OCI-LY7 (cell line): ENCODE results near the gene PANK3. TPM values are rescaled to one million over a fixed set of nuclear protein-coding genes. Genes with fewer than 3 reads are reported as not detected.

Experiments used
- BruUV-seq: library from RNA; stranded (reverse); fragments of 400-500 nt; replicated peaks from 2 replicates; lab custom pipeline; 2021; lab: Mats Ljungman, UMichigan
- CTCF ChIA-PET: fragments of 300-600 bp; sonication (Branson Sonifier 250); formaldehyde crosslinking; loops from one replicate; lab custom pipeline; 2022; ENCODE audit warnings: antibody characterized with exemption; ENCODE audit not compliant: unreplicated experiment; lab: Charles Lee
- POLR2A ChIA-PET: fragments of 300-600 bp; sonication (Branson Sonifier 250); formaldehyde crosslinking; loops from one replicate; lab custom pipeline; 2022; ENCODE audit warnings: antibody characterized with exemption; lab: Charles Lee
- DNase-seq: peaks from one replicate; pipeline ENCODE4 v3.0.0-alpha.2; 2015; ENCODE audit warnings: low spot score
- H2AFZ ChIP-seq: fragments of 200-600 bp; sonication (generic), shearing (Covaris generic); 2 replicates; pipeline ENCODE4 v1.6.1; 2014; ENCODE audit warnings: mild to moderate bottlenecking, antibody characterized with exemption, low read length, moderate library complexity
- H3K27ac ChIP-seq: fragments of 200-600 bp; sonication (generic); 2 replicates; pipeline ENCODE4 v1.5.1; 2014; ENCODE audit warnings: mixed run types, low read depth, mild to moderate bottlenecking, moderate library complexity, low read length, inconsistent platforms; ENCODE audit not compliant: poor library complexity, severe bottlenecking
- H3K36me3 ChIP-seq: fragments of 200-600 bp; sonication (generic); 2 replicates; pipeline ENCODE4 v1.6.1; 2014; ENCODE audit warnings: mild to moderate bottlenecking, antibody characterized with exemption, low read length, moderate library complexity, mixed read lengths; ENCODE audit not compliant: insufficient read depth
- H3K4me1 ChIP-seq: fragments of 200-600 bp; sonication (generic); 2 replicates; pipeline ENCODE4 v1.5.1; 2014; ENCODE audit warnings: mild to moderate bottlenecking, low read length; ENCODE audit not compliant: insufficient read depth, poor library complexity, severe bottlenecking
- H3K4me2 ChIP-seq: fragments of 200-600 bp; sonication (generic); 2 replicates; pipeline ENCODE4 v1.6.1; 2014; ENCODE audit warnings: mild to moderate bottlenecking, low read length
- H3K4me3 ChIP-seq: fragments of 200-600 bp; sonication (generic); 2 replicates; pipeline ENCODE4 v1.5.1; 2014; ENCODE audit warnings: mild to moderate bottlenecking, low read depth, low read length; ENCODE audit not compliant: poor library complexity, severe bottlenecking
- H3K79me2 ChIP-seq: fragments of 200-600 bp; sonication (generic); 2 replicates; pipeline ENCODE4 v1.6.1; 2016; ENCODE audit warnings: low read depth, mild to moderate bottlenecking, low read length, moderate library complexity, mixed read lengths; ENCODE audit not compliant: insufficient read depth
- H3K9me2 ChIP-seq: fragments of 200-600 bp; sonication (generic); 2 replicates; pipeline ENCODE4 v1.6.1; 2016; ENCODE audit warnings: mild to moderate bottlenecking, low read length, mixed read lengths; ENCODE audit not compliant: insufficient read depth
- H3K9me3 ChIP-seq: fragments of 200-600 bp; sonication (generic); 2 replicates; pipeline ENCODE4 v1.6.1; 2014; ENCODE audit warnings: mild to moderate bottlenecking, mixed run types, low read length, mixed read lengths
- H4K20me1 ChIP-seq: fragments of 200-600 bp; sonication (generic); 2 replicates; pipeline ENCODE4 v1.6.1; 2014; ENCODE audit warnings: mild to moderate bottlenecking, antibody characterized with exemption, low read length, moderate library complexity, mixed read lengths; ENCODE audit not compliant: insufficient read depth
- CTCF ChIP-seq: fragments of 200-600 bp; sonication (generic); conservative IDR thresholded peaks from 2 replicates; pipeline ENCODE4 v1.5.1; 2014; ENCODE audit warnings: mild to moderate bottlenecking, antibody characterized with exemption, low read length, moderate library complexity, mixed read lengths
- EZH2phosphoT487 ChIP-seq: fragments of 200-600 bp; sonication (generic); IDR thresholded peaks from 2 replicates; pipeline ENCODE4 v1.6.1; 2018; ENCODE audit warnings: low read depth, borderline replicate concordance, mild to moderate bottlenecking, mixed run types, antibody characterized with exemption, low read length, moderate library complexity, mixed read lengths
- intact Hi-C: fragments of 100-400 bp; cut with micrococcal nuclease; formaldehyde crosslinking; loops from one replicate; pipeline ENCODE4 v1.10.0; 2022; ENCODE audit not compliant: unreplicated experiment
- total RNA-seq, 2 experiments: library from RNA; depleted of rRNA in 1 of 2; stranded (reverse); fragments of >200 nt in 1 of 2; shearing (Covaris generic) in 1 of 2; gene quantifications; 2 replicates each; pipeline ENCODE4 v1.2.3, GENCODE V29; 2014 to 2022

PANK3 gene
- total RNA-seq, 2 experiments from 2014 or later, result 33.9 to 76.6 TPM

GRCh38 chr5:168601972-168602371 lies 22.8 kb upstream of the PANK3 start:
- Histone ChIP-seq H3K79me2 (no peaks in the 10 kb centered on the region), H3K36me3 (no peaks in the 10 kb centered on the region), H3K4me3 (no peak overlapping the region), H3K9me2 (no peaks in the 10 kb centered on the region), H4K20me1 (no peaks in the 10 kb centered on the region), H3K27ac (no peak overlapping the region), H3K4me1 (no peaks in the 10 kb centered on the region), H3K9me3 (0 out of 2 replicates have a peak, but pooled peaks cover 6% of the 10 kb centered on the region), H3K4me2 (no peak overlapping the region), H2AFZ (no peak overlapping the region)
- TF ChIP-seq CTCF, result no peak
- TF ChIP-seq EZH2phosphoT487, result no peak
- no TSS peak for BruUV-seq
- DNase-seq, result no peak
- intact Hi-C loops, result no loop called here
- POLR2A ChIA-PET, result interaction anchor here (0.7 kb wide), 2 partner anchors 138 to 316 kb away, joined by 3 to 4 read pairs; no protein-coding TSS in a partner anchor
- CTCF ChIA-PET, result no interaction called here

- H3K27ac ChIP-seq, result no peak overlapping the region
- H4K20me1 ChIP-seq, result no peaks in the 10 kb centered on the region
- CTCF ChIA-PET, result no interaction called here
- no peak for DNase-seq
- no peak overlapping the region for H2AFZ ChIP-seq
- POLR2A ChIA-PET, result no interaction called here
- H3K79me2 ChIP-seq, result no peaks in the 10 kb centered on the region
- BruUV-seq, result no TSS peak
- H3K9me2 ChIP-seq, result no peaks in the 10 kb centered on the region
- no peak overlapping the region for H3K4me2 ChIP-seq
- no peaks in the 10 kb centered on the region for H3K4me1 ChIP-seq
- TF ChIP-seq EZH2phosphoT487, result no peak
- TF ChIP-seq CTCF, result no peak
- 0 out of 2 replicates have a peak, but pooled peaks cover 6% of the 10 kb centered on the region for H3K9me3 ChIP-seq
- intact Hi-C loops, result no loop called here
- no peaks in the 10 kb centered on the region for H3K36me3 ChIP-seq
- no peak overlapping the region for H3K4me3 ChIP-seq
These were observed 21.2 kb upstream of the PANK3 start for GRCh38 chr5:168600409-168600808.

- ChIA-PET CTCF (no interaction called here), POLR2A (no interaction called here)
- BruUV-seq, result no TSS peak
- Histone ChIP-seq H3K27ac (no peak overlapping the region), H2AFZ (no peak overlapping the region), H3K79me2 (no peaks in the 10 kb centered on the region), H3K4me1 (no peaks in the 10 kb centered on the region), H3K4me2 (no peak overlapping the region), H4K20me1 (no peaks in the 10 kb centered on the region), H3K4me3 (no peak overlapping the region), H3K9me2 (no peaks in the 10 kb centered on the region), H3K36me3 (no peaks in the 10 kb centered on the region), H3K9me3 (0 out of 2 replicates have a peak, but pooled peaks cover 6% of the 10 kb centered on the region)
- intact Hi-C loops, result no loop called here
- TF ChIP-seq EZH2phosphoT487 (no peak), CTCF (no peak)
- no peak for DNase-seq
These were observed 20.7 kb upstream of the PANK3 start for GRCh38 chr5:168599826-168600225.
